ENCODE measurements around the gene RNU5D-1. TPM values are rescaled to one million over a fixed set of nuclear protein-coding genes. Genes with fewer than 3 reads are reported as not detected.

The RNU5D-1 gene
- total RNA-seq, 1 donor from 2014 or later, result not detected

GRCh38 chr1:44723064-44723463 is 7.9 kb downstream of the RNU5D-1 start:
- no peaks in the 10 kb centered on the region for H3K9me3 Mint-ChIP-seq (ENCODE audit: unreplicated experiment)
- peak overlapping the region; percentile 55 for H3K27ac Mint-ChIP-seq (ENCODE audit: unreplicated experiment)
- no peak for DNase-seq (ENCODE audit: low spot score)
- H3K4me3 Mint-ChIP-seq (ENCODE audit: unreplicated experiment), result no peak overlapping the region
- no peaks in the 10 kb centered on the region for H3K36me3 Mint-ChIP-seq (ENCODE audit: low read depth, unreplicated experiment)
- peaks cover 14% of the 10 kb centered on the region for H3K4me1 Mint-ChIP-seq (ENCODE audit: unreplicated experiment)
- peaks cover 8% of the 10 kb centered on the region for H3K27me3 Mint-ChIP-seq (ENCODE audit: unreplicated experiment)
- TF ChIP-seq CTCF (IDR thresholded peaks at IDR 0.05; ENCODE audit: unreplicated experiment), result no peak

- Mint-ChIP-seq H3K4me3 (ENCODE audit: unreplicated experiment) (no peak overlapping the region), H3K27me3 (ENCODE audit: unreplicated experiment) (peaks cover 8% of the 10 kb centered on the region), H3K4me1 (ENCODE audit: unreplicated experiment) (peaks cover 14% of the 10 kb centered on the region), H3K27ac (ENCODE audit: unreplicated experiment) (no peak overlapping the region), H3K36me3 (ENCODE audit: low read depth, unreplicated experiment) (no peaks in the 10 kb centered on the region), H3K9me3 (ENCODE audit: unreplicated experiment) (no peaks in the 10 kb centered on the region)
- TF ChIP-seq CTCF (IDR thresholded peaks at IDR 0.05; ENCODE audit: unreplicated experiment), result no peak
- DNase-seq (ENCODE audit: low spot score), result no peak
These were observed 9.2 kb downstream of the RNU5D-1 start for GRCh38 chr1:44721485-44722361.

- peaks cover 7% of the 10 kb centered on the region for H3K27me3 Mint-ChIP-seq (ENCODE audit: unreplicated experiment)
- H3K4me1 Mint-ChIP-seq (ENCODE audit: unreplicated experiment), result peaks cover 12% of the 10 kb centered on the region
- TF ChIP-seq CTCF (IDR thresholded peaks at IDR 0.05; ENCODE audit: unreplicated experiment), result no peak
- DNase-seq (ENCODE audit: low spot score), result no peak
- H3K27ac Mint-ChIP-seq (ENCODE audit: unreplicated experiment), result no peak overlapping the region
- no peak overlapping the region for H3K4me3 Mint-ChIP-seq (ENCODE audit: unreplicated experiment)
- no peaks in the 10 kb centered on the region for H3K36me3 Mint-ChIP-seq (ENCODE audit: low read depth, unreplicated experiment)
- H3K9me3 Mint-ChIP-seq (ENCODE audit: unreplicated experiment), result no peaks in the 10 kb centered on the region
These were observed 10.7 kb downstream of the RNU5D-1 start for GRCh38 chr1:44720281-44720680.

GRCh38 chr1:44719318-44719717 is 11.7 kb downstream of the RNU5D-1 start:
- H3K4me3 Mint-ChIP-seq (ENCODE audit: unreplicated experiment), result no peak overlapping the region
- H3K27ac Mint-ChIP-seq (ENCODE audit: unreplicated experiment), result no peak overlapping the region
- H3K4me1 Mint-ChIP-seq (ENCODE audit: unreplicated experiment), result peaks cover 7% of the 10 kb centered on the region
- DNase-seq (ENCODE audit: low spot score), result no peak
- peaks cover 2% of the 10 kb centered on the region for H3K27me3 Mint-ChIP-seq (ENCODE audit: unreplicated experiment)
- no peaks in the 10 kb centered on the region for H3K9me3 Mint-ChIP-seq (ENCODE audit: unreplicated experiment)
- TF ChIP-seq CTCF (IDR thresholded peaks at IDR 0.05; ENCODE audit: unreplicated experiment), result no peak
- no peaks in the 10 kb centered on the region for H3K36me3 Mint-ChIP-seq (ENCODE audit: low read depth, unreplicated experiment)

GRCh38 chr1:44718091-44718490 is 12.9 kb downstream of the RNU5D-1 start:
- H3K4me1 Mint-ChIP-seq (ENCODE audit: unreplicated experiment), result peaks cover 1% of the 10 kb centered on the region
- H3K36me3 Mint-ChIP-seq (ENCODE audit: low read depth, unreplicated experiment), result no peaks in the 10 kb centered on the region
- no peak overlapping the region for H3K27ac Mint-ChIP-seq (ENCODE audit: unreplicated experiment)

More at GRCh38 chr1:44718091-44718490, 12.9 kb downstream of the RNU5D-1 start:
- Mint-ChIP-seq H3K4me3 (ENCODE audit: unreplicated experiment) (no peak overlapping the region), H3K27me3 (ENCODE audit: unreplicated experiment) (peaks cover 2% of the 10 kb centered on the region), H3K9me3 (ENCODE audit: unreplicated experiment) (no peaks in the 10 kb centered on the region)
- DNase-seq (ENCODE audit: low spot score), result no peak
- no peak for TF ChIP-seq CTCF (IDR thresholded peaks at IDR 0.05; ENCODE audit: unreplicated experiment)

Data from endothelial cell (in vitro differentiated cells).